ENCODE results near the gene NCKAP5. TPM values are rescaled to one million over a fixed set of nuclear protein-coding genes. Genes with fewer than 3 reads are reported as not detected.

NCKAP5 gene
- total and polyA plus RNA-seq, 9 of the 15 experiments (the other 6 are each of a cell fraction or from before 2014, with no cell fraction given), result not detected

GRCh38 chr2:133484784-133485183, 83.5 kb downstream of the NCKAP5 start:
- intact Hi-C loops (cut with micrococcal nuclease), result no loop called here
- no peaks in the 10 kb centered on the region for H3K27me3 ChIP-seq (ENCODE audit: control insufficient read depth in 2 of 2, insufficient read depth in 2 of 2, low read length in 2 of 2)
- WGBS (ENCODE audit: insufficient coverage, low coverage, missing lambda C conversion rate), result 2% methylated on average over 3 of the region's 3 CpGs
- no peak overlapping the region for H3K4me3 ChIP-seq
- no peaks in the 10 kb centered on the region for H3K9me1 ChIP-seq (ENCODE audit: control insufficient read depth, insufficient read depth, low read length)
- H3K4me2 ChIP-seq (ENCODE audit: insufficient read depth, low read length), result no peak overlapping the region
- no peak overlapping the region for H3K9ac ChIP-seq (ENCODE audit: insufficient read depth in 1 of 2, low read depth in 2 of 2, low read length in 2 of 2)
- CTCF ChIA-PET (ENCODE audit: low intra/inter-chr PET ratio), result no interaction called here
- no TSS peak for BruUV-seq (replicated peaks)
- no peak overlapping the region for H2AFZ ChIP-seq (ENCODE audit: low read depth, low read length)
- no peaks in the 10 kb centered on the region for H4K20me1 ChIP-seq (replicated peaks; ENCODE audit: control insufficient read depth, insufficient read depth, low read length)
- FAIRE-seq (no peak), DNase-seq (ENCODE audit: extremely low read depth in 1 of 4, low spot score in 3 of 4) (no peak), ATAC-seq (no peak)
- H3K79me2 ChIP-seq (ENCODE audit: control insufficient read depth, insufficient read depth, low read length), result no peaks in the 10 kb centered on the region
- no peak overlapping the region for H3K27ac ChIP-seq (ENCODE audit: extremely low read depth, low read depth, low read length)
- H3K4me1 ChIP-seq (replicated peaks in 1 of 2; ENCODE audit: control insufficient read depth in 2 of 2, insufficient read depth in 2 of 2, low read length in 2 of 2), result no peaks in the 10 kb centered on the region
- in situ Hi-C loops (cut with MboI), result no loop called here
- no peaks in the 10 kb centered on the region for H3K36me3 ChIP-seq (ENCODE audit: control insufficient read depth, insufficient read depth, low read length)
- TF ChIP-seq PKNOX1 (IDR thresholded peaks at IDR 0.05), result no peak
- no peak for TF ChIP-seq ZNF184 (CRISPR knock-in tag; IDR thresholded peaks at IDR 0.05)
- TF ChIP-seq, protein P1, sequence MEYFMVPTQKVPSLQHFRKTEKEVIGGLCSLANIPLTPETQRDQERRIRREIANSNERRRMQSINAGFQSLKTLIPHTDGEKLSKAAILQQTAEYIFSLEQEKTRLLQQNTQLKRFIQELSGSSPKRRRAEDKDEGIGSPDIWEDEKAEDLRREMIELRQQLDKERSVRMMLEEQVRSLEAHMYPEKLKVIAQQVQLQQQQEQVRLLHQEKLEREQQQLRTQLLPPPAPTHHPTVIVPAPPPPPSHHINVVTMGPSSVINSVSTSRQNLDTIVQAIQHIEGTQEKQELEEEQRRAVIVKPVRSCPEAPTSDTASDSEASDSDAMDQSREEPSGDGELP (CRISPR knock-in tag; IDR thresholded peaks at IDR 0.05; ENCODE audit: borderline replicate concordance), result no peak
- TF ChIP-seq, protein P2, sequence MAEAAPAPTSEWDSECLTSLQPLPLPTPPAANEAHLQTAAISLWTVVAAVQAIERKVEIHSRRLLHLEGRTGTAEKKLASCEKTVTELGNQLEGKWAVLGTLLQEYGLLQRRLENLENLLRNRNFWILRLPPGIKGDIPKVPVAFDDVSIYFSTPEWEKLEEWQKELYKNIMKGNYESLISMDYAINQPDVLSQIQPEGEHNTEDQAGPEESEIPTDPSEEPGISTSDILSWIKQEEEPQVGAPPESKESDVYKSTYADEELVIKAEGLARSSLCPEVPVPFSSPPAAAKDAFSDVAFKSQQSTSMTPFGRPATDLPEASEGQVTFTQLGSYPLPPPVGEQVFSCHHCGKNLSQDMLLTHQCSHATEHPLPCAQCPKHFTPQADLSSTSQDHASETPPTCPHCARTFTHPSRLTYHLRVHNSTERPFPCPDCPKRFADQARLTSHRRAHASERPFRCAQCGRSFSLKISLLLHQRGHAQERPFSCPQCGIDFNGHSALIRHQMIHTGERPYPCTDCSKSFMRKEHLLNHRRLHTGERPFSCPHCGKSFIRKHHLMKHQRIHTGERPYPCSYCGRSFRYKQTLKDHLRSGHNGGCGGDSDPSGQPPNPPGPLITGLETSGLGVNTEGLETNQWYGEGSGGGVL (CRISPR knock-in tag; IDR thresholded peaks at IDR 0.05), result no peak
- TF ChIP-seq ETV1 (tag; conservative IDR thresholded peaks at IDR 0.05; ENCODE audit: low read depth), result no peak
- no peak for TF ChIP-seq HCFC1 (IDR thresholded peaks at IDR 0.05; ENCODE audit: low read depth, low read length)
- no peak for TF ChIP-seq ZNF57 (CRISPR knock-in tag; IDR thresholded peaks at IDR 0.05)
- TF ChIP-seq, protein P3, sequence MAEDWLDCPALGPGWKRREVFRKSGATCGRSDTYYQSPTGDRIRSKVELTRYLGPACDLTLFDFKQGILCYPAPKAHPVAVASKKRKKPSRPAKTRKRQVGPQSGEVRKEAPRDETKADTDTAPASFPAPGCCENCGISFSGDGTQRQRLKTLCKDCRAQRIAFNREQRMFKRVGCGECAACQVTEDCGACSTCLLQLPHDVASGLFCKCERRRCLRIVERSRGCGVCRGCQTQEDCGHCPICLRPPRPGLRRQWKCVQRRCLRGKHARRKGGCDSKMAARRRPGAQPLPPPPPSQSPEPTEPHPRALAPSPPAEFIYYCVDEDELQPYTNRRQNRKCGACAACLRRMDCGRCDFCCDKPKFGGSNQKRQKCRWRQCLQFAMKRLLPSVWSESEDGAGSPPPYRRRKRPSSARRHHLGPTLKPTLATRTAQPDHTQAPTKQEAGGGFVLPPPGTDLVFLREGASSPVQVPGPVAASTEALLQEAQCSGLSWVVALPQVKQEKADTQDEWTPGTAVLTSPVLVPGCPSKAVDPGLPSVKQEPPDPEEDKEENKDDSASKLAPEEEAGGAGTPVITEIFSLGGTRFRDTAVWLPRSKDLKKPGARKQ (CRISPR knock-in tag; IDR thresholded peaks at IDR 0.05), result no peak
- TF ChIP-seq ZNF780A (CRISPR knock-in tag; IDR thresholded peaks at IDR 0.05), result no peak
- TF ChIP-seq CBX3 (IDR thresholded peaks at IDR 0.05; ENCODE audit: borderline replicate concordance in 1 of 2, low read length in 2 of 2), result no peak
- H3K9me3 ChIP-seq (replicated peaks; ENCODE audit: control insufficient read depth, insufficient read depth, low read depth, low read length), result no peaks in the 10 kb centered on the region
- POLR2A ChIA-PET, result no interaction called here

Data from K562 (cell line).